Putamen (tissue), 1 donor: Measurements from ENCODE around the gene TPPP.

Experiments used
- DNase-seq: peaks from one replicate; pipeline ENCODE4 v3.0.0-alpha.2; 2016; ENCODE audit warnings: low spot score

The TPPP gene

GRCh38 chr5:665541-665955 is 27.6 kb downstream of the TPPP start:
- no peak for DNase-seq

GRCh38 chr5:664994-665360 is 28.2 kb downstream of the TPPP start:
- no peak for DNase-seq

- no peak for DNase-seq
These were observed 28.7 kb downstream of the TPPP start for GRCh38 chr5:664343-664993.

- no peak for DNase-seq
These were observed 29.5 kb downstream of the TPPP start for GRCh38 chr5:663436-664342.

- DNase-seq: no peak
These were observed 30.3 kb downstream of the TPPP start for GRCh38 chr5:662751-663435.

- DNase-seq: no peak
These were observed 31.0 kb downstream of the TPPP start for GRCh38 chr5:661891-662750.

- no peak for DNase-seq
These were observed 32.6 kb downstream of the TPPP start for GRCh38 chr5:660491-661030.

GRCh38 chr5:659496-660263 is 33.5 kb downstream of the TPPP start:
- no peak for DNase-seq

GRCh38 chr5:658103-658502 is 35.0 kb downstream of the TPPP start:
- no peak for DNase-seq

GRCh38 chr5:657570-657969 is 35.6 kb downstream of the TPPP start:
- DNase-seq: no peak

- DNase-seq: no peak
These were observed 37.7 kb downstream of the TPPP start for GRCh38 chr5:655406-655805.

- no peak for DNase-seq
These were observed 38.9 kb downstream of the TPPP start for GRCh38 chr5:654071-654778.

- DNase-seq: no peak
These were observed 40.3 kb downstream of the TPPP start for GRCh38 chr5:652773-653350.

GRCh38 chr5:652023-652515 is 41.1 kb downstream of the TPPP start:
- DNase-seq: no peak

- no peak for DNase-seq
These were observed 41.7 kb downstream of the TPPP start for GRCh38 chr5:651296-652022.

GRCh38 chr5:647727-648126 is 45.4 kb downstream of the TPPP start:
- DNase-seq: no peak

GRCh38 chr5:647311-647710 is 45.8 kb downstream of the TPPP start:
- no peak for DNase-seq

- DNase-seq: no peak
These were observed 46.6 kb downstream of the TPPP start for GRCh38 chr5:646396-647201.
